GM19452 (cell line): ENCODE measurements around the gene GALR1.
"Not testable (repeated sequence)": the region's sequence is repeated elsewhere in the genome, so short reads cannot be mapped to it uniquely, and the experiment has no call there.

Source experiments
- ATAC-seq: cut with Tn5 transposase; IDR thresholded peaks from one replicate; pipeline ENCODE4 v1.9.1; 2021; ENCODE audit not compliant: unreplicated experiment

Gene GALR1

GRCh38 chr18:77249569-77250500 lies at the start of gene GALR1:
GALR1 (plus strand) TSS chr18:77249848; CDS start chr18:77250549, 701 bp downstream.
- no peak for ATAC-seq

- ATAC-seq = no peak
Observed at GRCh38 chr18:77201506-77201905, 48.1 kb upstream of the GALR1 start.

- no peak for ATAC-seq
Observed at GRCh38 chr18:77202329-77202728, 47.3 kb upstream of the GALR1 start.

- no peak for ATAC-seq
Observed at GRCh38 chr18:77203071-77203470, 46.6 kb upstream of the GALR1 start.

- ATAC-seq = no peak
Observed at GRCh38 chr18:77203851-77204250, 45.8 kb upstream of the GALR1 start.

GRCh38 chr18:77205769-77206168 lies 43.9 kb upstream of the GALR1 start:
- no peak for ATAC-seq

- no peak for ATAC-seq
Observed at GRCh38 chr18:77206676-77207374, 42.8 kb upstream of the GALR1 start.

GRCh38 chr18:77207540-77207939 lies 42.1 kb upstream of the GALR1 start:
- ATAC-seq = peak; percentile 39

GRCh38 chr18:77208964-77209363 lies 40.7 kb upstream of the GALR1 start:
- ATAC-seq = peak; percentile 80

GRCh38 chr18:77209587-77209986 lies 40.1 kb upstream of the GALR1 start:
- ATAC-seq = no peak

GRCh38 chr18:77210249-77210648 lies 39.4 kb upstream of the GALR1 start:
- ATAC-seq = no peak

- ATAC-seq = no peak
Observed at GRCh38 chr18:77218642-77219041, 31.0 kb upstream of the GALR1 start.

GRCh38 chr18:77220726-77221125 lies 28.9 kb upstream of the GALR1 start:
- no peak for ATAC-seq

GRCh38 chr18:77222464-77222863 lies 27.2 kb upstream of the GALR1 start:
- no peak for ATAC-seq

- ATAC-seq = no peak
Observed at GRCh38 chr18:77223221-77223639, 26.4 kb upstream of the GALR1 start.

GRCh38 chr18:77223653-77224052 lies 26.0 kb upstream of the GALR1 start:
- ATAC-seq = no peak

GRCh38 chr18:77230645-77231044 lies 19.0 kb upstream of the GALR1 start:
- no peak for ATAC-seq

- ATAC-seq = no peak
Observed at GRCh38 chr18:77234504-77235365, 14.9 kb upstream of the GALR1 start.

GRCh38 chr18:77239285-77239684 lies 10.4 kb upstream of the GALR1 start:
- ATAC-seq = not testable (repeated sequence)

GRCh38 chr18:77248873-77249568 lies 627 bp upstream of the GALR1 start:
- no peak for ATAC-seq
